ENCODE results near the gene C4B.
"Not testable (repeated sequence)": the region's sequence is repeated elsewhere in the genome, so short reads cannot be mapped to it uniquely, and the experiment has no call there.

GRCh38 chr6:32008037-32008436 is 6.6 kb upstream of the C4B start:
- not testable (repeated sequence) for TF ChIP-seq CTCF, EP300, POLR2A (IDR thresholded peaks at IDR 0.05)
